ENCODE data around the gene TRAF1. TPM values are rescaled to one million over a fixed set of nuclear protein-coding genes. Genes with fewer than 3 reads are reported as not detected.

Gene TRAF1
- total RNA-seq, 1 donor from 2014 or later, result 4.4 TPM

GRCh38 chr9:120938851-120939250, 12.3 kb upstream of the TRAF1 start:
- no peak for DNase-seq

GRCh38 chr9:120937596-120937995, 11.0 kb upstream of the TRAF1 start:
- DNase-seq, result no peak

- DNase-seq, result no peak
Observed at GRCh38 chr9:120937127-120937526, 10.5 kb upstream of the TRAF1 start.

GRCh38 chr9:120936764-120937122, 10.1 kb upstream of the TRAF1 start:
- DNase-seq, result no peak

GRCh38 chr9:120936011-120936763, 9.6 kb upstream of the TRAF1 start:
- peak; percentile 97 for DNase-seq

GRCh38 chr9:120935383-120935857, 8.8 kb upstream of the TRAF1 start:
- DNase-seq, result peak; percentile 98

- DNase-seq, result no peak
Observed at GRCh38 chr9:120934281-120934680, 7.7 kb upstream of the TRAF1 start.

- DNase-seq, result no peak
Observed at GRCh38 chr9:120933310-120934055, 6.9 kb upstream of the TRAF1 start.

GRCh38 chr9:120932086-120932823, 5.7 kb upstream of the TRAF1 start:
- DNase-seq, result no peak

- DNase-seq, result peak; percentile 88
Observed at GRCh38 chr9:120931231-120932085, 4.9 kb upstream of the TRAF1 start.

GRCh38 chr9:120929229-120929791, 2.7 kb upstream of the TRAF1 start:
- no peak for DNase-seq

GRCh38 chr9:120928483-120929228, 2.1 kb upstream of the TRAF1 start:
- DNase-seq, result peak; percentile 64

- peak; percentile 61 for DNase-seq
Observed at GRCh38 chr9:120928015-120928482, 1.5 kb upstream of the TRAF1 start.

- no peak for DNase-seq
Observed at GRCh38 chr9:120927269-120928014, 846 bp upstream of the TRAF1 start.

GRCh38 chr9:120925535-120926396, 830 bp downstream of the TRAF1 start:
- DNase-seq, result peak; percentile 79

- DNase-seq, result peak; percentile 37
Observed at GRCh38 chr9:120924698-120925534, 1.7 kb downstream of the TRAF1 start.

GRCh38 chr9:120923620-120924328, 2.8 kb downstream of the TRAF1 start:
- no peak for DNase-seq

All from dermis blood vessel endothelial cell (primary cell).